Measurements from ENCODE around the gene SPINK9. TPM values are rescaled to one million over a fixed set of nuclear protein-coding genes. Genes with fewer than 3 reads are reported as not detected.

SPINK9 gene
- total RNA-seq, 2 donors from 2014 or later, result not detected

GRCh38 chr5:148381906-148382305 lies 46.5 kb downstream of the SPINK9 start:
- Mint-ChIP-seq H3K9me3 (no peaks in the 10 kb centered on the region), H3K4me1 (peaks cover 25% of the 10 kb centered on the region), H3K4me3 (no peak overlapping the region), H3K27ac (no peak overlapping the region), H3K36me3 (ENCODE audit: low read depth) (peaks cover 5% of the 10 kb centered on the region), H3K27me3 (ENCODE audit: insufficient read depth) (no peaks in the 10 kb centered on the region)
- H3K27ac ChIP-seq (ENCODE audit: low read depth, low read length), result no peak overlapping the region
- WGBS, 2 experiments (ENCODE audit: insufficient coverage in 1 of 2, insufficient read length in 1 of 2), result 79 to 100% methylated on average over 1 to 3 of the region's 3 CpGs
- no peak for DNase-seq
- H3K36me3 ChIP-seq (ENCODE audit: control insufficient read depth, insufficient read depth, low read length), result peaks cover 2% of the 10 kb centered on the region
- no peaks in the 10 kb centered on the region for H3K4me1 ChIP-seq (ENCODE audit: control insufficient read depth, insufficient read depth, low read length)
- H3K9me3 ChIP-seq (ENCODE audit: control insufficient read depth, low read length), result no peaks in the 10 kb centered on the region
- no peaks in the 10 kb centered on the region for H3K27me3 ChIP-seq (ENCODE audit: control insufficient read depth, insufficient read depth, low read length, poor library complexity, severe bottlenecking)
- no peak for TF ChIP-seq CTCF (conservative IDR thresholded peaks at IDR 0.05)
- no peak overlapping the region for H3K9ac ChIP-seq (ENCODE audit: extremely low read depth, low read length, poor library complexity, severe bottlenecking)
- no peak overlapping the region for H3K4me3 ChIP-seq (ENCODE audit: low read length)

- H3K27ac Mint-ChIP-seq, result no peak overlapping the region
- peak overlapping the region; percentile 92 for H3K4me3 Mint-ChIP-seq
These were observed 47.6 kb downstream of the SPINK9 start for GRCh38 chr5:148382961-148383360.

GRCh38 chr5:148383564-148384379 lies 48.4 kb downstream of the SPINK9 start, which contains the start of gene FBXO38:
FBXO38 (plus strand) TSS chr5:148383958; CDS start chr5:148394777, 10,819 bp downstream.
- peak within 1 kb of the TSS; percentile 97 for H3K9ac ChIP-seq (ENCODE audit: extremely low read depth, low read length, poor library complexity, severe bottlenecking)
- H3K36me3 Mint-ChIP-seq (ENCODE audit: low read depth), result peaks cover 13% of the 10 kb centered on the region
- 0 to 1% methylated on average over 3 to 45 of the region's 45 CpGs for WGBS, 2 experiments (ENCODE audit: insufficient coverage in 1 of 2, insufficient read length in 1 of 2)
- no peaks in the 10 kb centered on the region for H3K9me3 ChIP-seq (ENCODE audit: control insufficient read depth, low read length)
- H3K4me1 Mint-ChIP-seq, result peaks cover 28% of the 10 kb centered on the region
- peak within 1 kb of the TSS; percentile 92 for H3K4me3 Mint-ChIP-seq
- H3K27ac ChIP-seq (ENCODE audit: low read depth, low read length), result peak within 1 kb of the TSS; percentile 86
- H3K4me1 ChIP-seq (ENCODE audit: control insufficient read depth, insufficient read depth, low read length), result no peaks in the 10 kb centered on the region
- H3K27ac Mint-ChIP-seq, result peak within 1 kb of the TSS; percentile 97
- DNase-seq, result peak; percentile 99
- H3K27me3 Mint-ChIP-seq (ENCODE audit: insufficient read depth), result no peaks in the 10 kb centered on the region
- no peaks in the 10 kb centered on the region for H3K9me3 Mint-ChIP-seq
- H3K36me3 ChIP-seq (ENCODE audit: control insufficient read depth, insufficient read depth, low read length), result peaks cover 10% of the 10 kb centered on the region
- H3K4me3 ChIP-seq (ENCODE audit: low read length), result peak within 1 kb of the TSS; percentile 95
- no peaks in the 10 kb centered on the region for H3K27me3 ChIP-seq (ENCODE audit: control insufficient read depth, insufficient read depth, low read length, poor library complexity, severe bottlenecking)
- peak; percentile 24 for TF ChIP-seq CTCF (conservative IDR thresholded peaks at IDR 0.05)

More at GRCh38 chr5:148382961-148383360, 47.6 kb downstream of the SPINK9 start:
- 93 to 95% methylated on average over 2 to 4 of the region's 4 CpGs for WGBS, 2 experiments (ENCODE audit: insufficient coverage in 1 of 2, insufficient read length in 1 of 2)
- no peak for DNase-seq
- Mint-ChIP-seq H3K9me3 (no peaks in the 10 kb centered on the region), H3K36me3 (ENCODE audit: low read depth) (peaks cover 10% of the 10 kb centered on the region), H3K4me1 (peaks cover 25% of the 10 kb centered on the region), H3K27me3 (ENCODE audit: insufficient read depth) (no peaks in the 10 kb centered on the region)
- H3K4me1 ChIP-seq (ENCODE audit: control insufficient read depth, insufficient read depth, low read length), result no peaks in the 10 kb centered on the region
- peak overlapping the region; percentile 97 for H3K9ac ChIP-seq (ENCODE audit: extremely low read depth, low read length, poor library complexity, severe bottlenecking)
- no peaks in the 10 kb centered on the region for H3K9me3 ChIP-seq (ENCODE audit: control insufficient read depth, low read length)
- H3K36me3 ChIP-seq (ENCODE audit: control insufficient read depth, insufficient read depth, low read length), result peaks cover 6% of the 10 kb centered on the region
- no peaks in the 10 kb centered on the region for H3K27me3 ChIP-seq (ENCODE audit: control insufficient read depth, insufficient read depth, low read length, poor library complexity, severe bottlenecking)
- H3K4me3 ChIP-seq (ENCODE audit: low read length), result peak overlapping the region; percentile 95
- no peak for TF ChIP-seq CTCF (conservative IDR thresholded peaks at IDR 0.05)
- no peak overlapping the region for H3K27ac ChIP-seq (ENCODE audit: low read depth, low read length)

All from endodermal cell (in vitro differentiated cells).